Prostate gland (tissue), 2 donors: ENCODE results near the gene SMYD1.

Experiments
- POLR2A ChIP-seq: fragments of 450-650 bp; IDR thresholded peaks from one replicate; pipeline ENCODE4 v1.6.1; 2016; ENCODE audit warnings: antibody characterized with exemption, mild to moderate bottlenecking
- TF ChIP-seq, protein P1 (sequence below), 4 experiments: fragments of 200-600 bp in 2 of 4; fragments of 450-650 bp in 2 of 4; sonication (generic) in 2 of 4; IDR thresholded peaks; 1 replicate in 3 of 4; 2 replicates in 1 of 4; pipeline ENCODE4 v1.5.1; 2016 to 2019; ENCODE audit warnings: antibody characterized with exemption in 4 of 4, mild to moderate bottlenecking in 2 of 4, moderate library complexity in 2 of 4

DNA sequence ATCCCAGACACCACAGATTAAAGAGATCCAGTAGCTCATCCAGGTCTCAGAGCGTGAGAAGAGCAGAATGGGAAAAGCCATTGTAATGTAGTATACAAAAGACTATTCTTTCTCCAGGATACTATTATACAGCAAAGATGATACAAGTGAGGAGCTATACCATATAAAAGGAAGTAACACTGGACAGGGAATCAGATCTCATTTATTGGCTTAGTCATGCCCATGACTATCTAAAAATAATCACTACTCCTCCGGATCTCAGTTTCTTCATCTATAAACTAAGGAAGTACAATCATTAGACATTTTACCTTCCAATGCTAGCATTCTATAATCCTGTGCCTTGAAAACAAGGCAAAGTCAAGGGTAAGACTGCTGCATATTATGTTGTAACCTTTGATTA lies 31.4 kb upstream of the SMYD1 start:
- TF ChIP-seq, protein P1, sequence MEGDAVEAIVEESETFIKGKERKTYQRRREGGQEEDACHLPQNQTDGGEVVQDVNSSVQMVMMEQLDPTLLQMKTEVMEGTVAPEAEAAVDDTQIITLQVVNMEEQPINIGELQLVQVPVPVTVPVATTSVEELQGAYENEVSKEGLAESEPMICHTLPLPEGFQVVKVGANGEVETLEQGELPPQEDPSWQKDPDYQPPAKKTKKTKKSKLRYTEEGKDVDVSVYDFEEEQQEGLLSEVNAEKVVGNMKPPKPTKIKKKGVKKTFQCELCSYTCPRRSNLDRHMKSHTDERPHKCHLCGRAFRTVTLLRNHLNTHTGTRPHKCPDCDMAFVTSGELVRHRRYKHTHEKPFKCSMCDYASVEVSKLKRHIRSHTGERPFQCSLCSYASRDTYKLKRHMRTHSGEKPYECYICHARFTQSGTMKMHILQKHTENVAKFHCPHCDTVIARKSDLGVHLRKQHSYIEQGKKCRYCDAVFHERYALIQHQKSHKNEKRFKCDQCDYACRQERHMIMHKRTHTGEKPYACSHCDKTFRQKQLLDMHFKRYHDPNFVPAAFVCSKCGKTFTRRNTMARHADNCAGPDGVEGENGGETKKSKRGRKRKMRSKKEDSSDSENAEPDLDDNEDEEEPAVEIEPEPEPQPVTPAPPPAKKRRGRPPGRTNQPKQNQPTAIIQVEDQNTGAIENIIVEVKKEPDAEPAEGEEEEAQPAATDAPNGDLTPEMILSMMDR (IDR thresholded peaks at IDR 0.05), result no peak
- TF ChIP-seq POLR2A, result no peak
